Tibial nerve (tissue), 4 donors: ENCODE data around the gene INF2.

Source experiments
- EP300 ChIP-seq, 2 donors: sonication (generic); formaldehyde crosslinking; IDR thresholded peaks; one replicate each; pipeline ENCODE4 v1.6.1; 2017; ENCODE audit warnings: antibody characterized with exemption in 2 of 2, mild to moderate bottlenecking in 1 of 2
- POLR2A ChIP-seq, 2 donors: fragments of 450-650 bp; IDR thresholded peaks; one replicate each; pipeline ENCODE4 v1.6.1; 2017; ENCODE audit warnings: antibody characterized with exemption in 2 of 2, mild to moderate bottlenecking in 2 of 2, moderate library complexity in 2 of 2
- TF ChIP-seq, protein P1 (sequence below), 5 experiments: fragments of 200-600 bp in 3 of 5; fragments of 450-650 bp in 2 of 5; sonication (generic) in 3 of 5; IDR thresholded peaks; one replicate each; pipeline ENCODE4 v1.5.1; 2016 to 2019; ENCODE audit warnings: antibody characterized with exemption in 5 of 5, mild to moderate bottlenecking in 3 of 5, moderate library complexity in 2 of 5

DNA sequence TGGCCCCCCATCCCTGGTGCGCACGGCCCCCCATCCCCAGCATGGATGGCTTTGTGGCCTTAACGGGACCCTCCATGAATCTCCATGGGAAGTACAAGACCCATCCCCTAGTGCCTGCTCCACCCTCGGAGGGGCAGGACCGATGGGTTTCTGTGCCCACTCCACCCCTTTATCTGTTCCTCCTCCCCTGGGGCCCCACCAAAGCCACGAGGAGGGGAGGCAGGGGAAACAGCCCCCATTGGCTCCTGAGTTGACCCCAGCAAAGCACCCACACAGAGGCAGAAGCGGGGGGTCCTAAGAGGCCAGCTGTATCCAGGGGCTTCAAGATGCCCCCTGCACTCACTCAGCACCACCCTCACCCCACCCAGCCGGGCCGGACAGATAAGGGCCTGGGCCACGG, 48.7 kb upstream of the INF2 start:
- TF ChIP-seq EP300 (IDR thresholded peaks at IDR 0.05) (no peak), POLR2A (IDR thresholded peaks at IDR 0.05) (no peak)
- TF ChIP-seq, protein P1, sequence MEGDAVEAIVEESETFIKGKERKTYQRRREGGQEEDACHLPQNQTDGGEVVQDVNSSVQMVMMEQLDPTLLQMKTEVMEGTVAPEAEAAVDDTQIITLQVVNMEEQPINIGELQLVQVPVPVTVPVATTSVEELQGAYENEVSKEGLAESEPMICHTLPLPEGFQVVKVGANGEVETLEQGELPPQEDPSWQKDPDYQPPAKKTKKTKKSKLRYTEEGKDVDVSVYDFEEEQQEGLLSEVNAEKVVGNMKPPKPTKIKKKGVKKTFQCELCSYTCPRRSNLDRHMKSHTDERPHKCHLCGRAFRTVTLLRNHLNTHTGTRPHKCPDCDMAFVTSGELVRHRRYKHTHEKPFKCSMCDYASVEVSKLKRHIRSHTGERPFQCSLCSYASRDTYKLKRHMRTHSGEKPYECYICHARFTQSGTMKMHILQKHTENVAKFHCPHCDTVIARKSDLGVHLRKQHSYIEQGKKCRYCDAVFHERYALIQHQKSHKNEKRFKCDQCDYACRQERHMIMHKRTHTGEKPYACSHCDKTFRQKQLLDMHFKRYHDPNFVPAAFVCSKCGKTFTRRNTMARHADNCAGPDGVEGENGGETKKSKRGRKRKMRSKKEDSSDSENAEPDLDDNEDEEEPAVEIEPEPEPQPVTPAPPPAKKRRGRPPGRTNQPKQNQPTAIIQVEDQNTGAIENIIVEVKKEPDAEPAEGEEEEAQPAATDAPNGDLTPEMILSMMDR (IDR thresholded peaks at IDR 0.05), result no peak
